Measurements from ENCODE around the gene GFY. TPM values are rescaled to one million over a fixed set of nuclear protein-coding genes. Genes with fewer than 3 reads are reported as not detected.
A peak's percentile ranks its signal among the peaks of the same experiment; 100 is the strongest.

The GFY gene
- total RNA-seq, 1 donor from 2014 or later, result not detected

- Mint-ChIP-seq H3K36me3 (ENCODE audit: low read depth) (no peaks in the 10 kb centered on the region), H3K27me3 (ENCODE audit: low read depth) (no peaks in the 10 kb centered on the region), H3K9me3 (no peaks in the 10 kb centered on the region), H3K4me3 (no peak overlapping the region), H3K27ac (ENCODE audit: unreplicated experiment) (no peak overlapping the region), H3K4me1 (peaks cover 8% of the 10 kb centered on the region)
- TF ChIP-seq CTCF (conservative IDR thresholded peaks at IDR 0.05), result no peak
- DNase-seq (ENCODE audit: low read depth, low spot score), result no peak
Measured at GRCh38 chr19:49400029-49400428, 25.2 kb upstream of the GFY start.

GRCh38 chr19:49403404-49404187, 21.6 kb upstream of the GFY start:
- no peak for DNase-seq (ENCODE audit: low read depth, low spot score)
- peaks cover 8% of the 10 kb centered on the region for H3K4me1 Mint-ChIP-seq
- no peaks in the 10 kb centered on the region for H3K9me3 Mint-ChIP-seq
- H3K4me3 Mint-ChIP-seq, result no peak overlapping the region
- TF ChIP-seq CTCF (conservative IDR thresholded peaks at IDR 0.05), result no peak
- H3K27me3 Mint-ChIP-seq (ENCODE audit: low read depth), result no peaks in the 10 kb centered on the region
- H3K36me3 Mint-ChIP-seq (ENCODE audit: low read depth), result no peaks in the 10 kb centered on the region
- peak overlapping the region; percentile 43 for H3K27ac Mint-ChIP-seq (ENCODE audit: unreplicated experiment)

DNA sequence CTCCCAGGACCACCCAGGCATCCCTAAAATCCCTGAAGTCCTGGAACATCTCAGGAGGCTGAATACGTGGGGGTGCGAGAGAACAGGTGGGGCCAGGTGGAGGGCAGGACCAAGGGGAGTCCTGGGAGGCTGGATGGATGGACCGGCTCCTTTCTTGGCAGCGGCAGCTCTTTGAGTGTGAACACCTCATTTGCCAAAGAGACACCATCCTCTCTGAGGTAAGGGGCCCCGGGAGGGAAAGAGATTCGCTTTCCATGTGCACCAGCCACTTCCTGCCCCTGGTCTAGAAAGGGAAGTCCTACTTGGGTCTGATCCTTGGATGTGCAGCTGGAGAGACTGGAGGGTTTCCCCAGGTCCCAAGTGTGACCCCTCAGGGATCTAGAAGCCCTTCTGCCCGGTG, 18.1 kb upstream of the GFY start:
- no peak overlapping the region for H3K27ac Mint-ChIP-seq (ENCODE audit: unreplicated experiment)
- H3K4me1 Mint-ChIP-seq, result peaks cover 8% of the 10 kb centered on the region
- no peaks in the 10 kb centered on the region for H3K9me3 Mint-ChIP-seq
- H3K36me3 Mint-ChIP-seq (ENCODE audit: low read depth), result no peaks in the 10 kb centered on the region
- no peak overlapping the region for H3K4me3 Mint-ChIP-seq
- TF ChIP-seq CTCF (conservative IDR thresholded peaks at IDR 0.05), result no peak
- no peak for DNase-seq (ENCODE audit: low read depth, low spot score)
- H3K27me3 Mint-ChIP-seq (ENCODE audit: low read depth), result peaks cover 3% of the 10 kb centered on the region

GRCh38 chr19:49407482-49408015, 17.6 kb upstream of the GFY start:
- no peak overlapping the region for H3K4me3 Mint-ChIP-seq
- H3K4me1 Mint-ChIP-seq, result peaks cover 8% of the 10 kb centered on the region
- H3K36me3 Mint-ChIP-seq (ENCODE audit: low read depth), result no peaks in the 10 kb centered on the region
- peaks cover 3% of the 10 kb centered on the region for H3K27me3 Mint-ChIP-seq (ENCODE audit: low read depth)
- H3K27ac Mint-ChIP-seq (ENCODE audit: unreplicated experiment), result no peak overlapping the region
- H3K9me3 Mint-ChIP-seq, result no peaks in the 10 kb centered on the region
- DNase-seq (ENCODE audit: low read depth, low spot score), result no peak
- TF ChIP-seq CTCF (conservative IDR thresholded peaks at IDR 0.05), result no peak

DNA sequence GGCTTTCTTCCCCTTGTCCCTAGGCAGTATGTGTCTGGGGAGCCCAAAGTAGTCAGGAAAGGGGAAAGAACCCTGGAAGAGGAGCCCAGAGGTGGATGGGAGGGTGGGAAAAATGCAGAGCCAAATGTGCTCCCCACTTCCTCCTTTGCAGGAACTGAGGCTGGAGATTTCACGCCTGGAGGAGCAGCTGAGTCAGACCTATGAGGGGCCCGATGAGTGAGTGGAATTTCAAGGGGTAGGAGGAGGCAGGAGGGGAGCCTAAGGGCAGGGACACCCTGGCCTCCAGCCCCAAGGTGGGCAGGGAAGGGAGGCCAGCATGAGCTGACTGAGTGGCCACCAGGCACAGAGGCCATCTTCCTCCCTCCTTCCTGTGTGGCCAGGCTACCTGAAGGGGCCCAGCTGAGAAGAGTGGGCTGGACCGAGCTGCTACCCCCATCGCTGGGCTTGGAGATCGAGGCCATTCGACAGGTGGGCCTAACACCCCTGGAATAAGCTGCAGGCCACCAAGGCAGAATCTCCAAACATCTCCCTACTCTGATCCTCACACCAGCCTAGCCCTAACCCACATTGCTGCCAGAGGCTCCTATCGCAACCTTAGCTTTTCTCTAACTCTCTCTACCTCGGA, 16.3 kb upstream of the GFY start:
- H3K36me3 Mint-ChIP-seq (ENCODE audit: low read depth), result no peaks in the 10 kb centered on the region
- no peak overlapping the region for H3K27ac Mint-ChIP-seq (ENCODE audit: unreplicated experiment)
- H3K4me1 Mint-ChIP-seq, result peaks cover 8% of the 10 kb centered on the region
- no peak for TF ChIP-seq CTCF (conservative IDR thresholded peaks at IDR 0.05)
- DNase-seq (ENCODE audit: low read depth, low spot score), result no peak
- H3K9me3 Mint-ChIP-seq, result no peaks in the 10 kb centered on the region
- no peak overlapping the region for H3K4me3 Mint-ChIP-seq
- H3K27me3 Mint-ChIP-seq (ENCODE audit: low read depth), result peaks cover 5% of the 10 kb centered on the region
